Kasumi-1 (cell line): ENCODE results near the gene MYO1A.
"Not testable (repeated sequence)": the region's sequence is repeated elsewhere in the genome, so short reads cannot be mapped to it uniquely, and the experiment has no call there.

Experiments
- DNase-seq, 2 experiments: peaks; one replicate each; lab custom pipeline; 2025; lab: John Stamatoyannopoulos, UW

The MYO1A gene

GRCh38 chr12:57046947-57047890 lies 2.7 kb downstream of the MYO1A start:
- DNase-seq = peak; percentile 11 to 34

GRCh38 chr12:57046086-57046791 lies 3.7 kb downstream of the MYO1A start:
- DNase-seq = peak in 1 of 2 experiments; percentile 13

- DNase-seq = no peak
Observed at GRCh38 chr12:57044889-57045288, 5.0 kb downstream of the MYO1A start.

- DNase-seq = no peak
Observed at GRCh38 chr12:57044468-57044867, 5.5 kb downstream of the MYO1A start.

GRCh38 chr12:57042695-57043094 lies 7.2 kb downstream of the MYO1A start:
- no peak for DNase-seq

GRCh38 chr12:57040750-57041149 lies 9.2 kb downstream of the MYO1A start:
- DNase-seq = peak; percentile 4 to 19

- no peak for DNase-seq
Observed at GRCh38 chr12:57040211-57040610, 9.7 kb downstream of the MYO1A start.

GRCh38 chr12:57039016-57039798 lies 10.7 kb downstream of the MYO1A start:
- DNase-seq = no peak

GRCh38 chr12:57037264-57037663 lies 12.7 kb downstream of the MYO1A start:
- DNase-seq = no peak

- no peak for DNase-seq
Observed at GRCh38 chr12:57033431-57033830, 16.5 kb downstream of the MYO1A start.

- no peak for DNase-seq
Observed at GRCh38 chr12:57031789-57032188, 18.1 kb downstream of the MYO1A start.

- DNase-seq = peak; percentile 67 to 73
Observed at GRCh38 chr12:57031138-57031725, 18.7 kb downstream of the MYO1A start.

- DNase-seq = no peak
Observed at GRCh38 chr12:57029457-57029856, 20.5 kb downstream of the MYO1A start.

- DNase-seq = no peak
Observed at GRCh38 chr12:57027805-57028153, 22.1 kb downstream of the MYO1A start.

- DNase-seq = no peak
Observed at GRCh38 chr12:57027011-57027804, 22.7 kb downstream of the MYO1A start.

GRCh38 chr12:57025196-57025595 lies 24.7 kb downstream of the MYO1A start:
- DNase-seq = no peak

GRCh38 chr12:57022324-57022723 lies 27.6 kb downstream of the MYO1A start:
- not testable (repeated sequence) for DNase-seq

GRCh38 chr12:57019983-57020719 lies 29.8 kb downstream of the MYO1A start:
- DNase-seq = no peak

- DNase-seq = no peak
Observed at GRCh38 chr12:57018906-57019305, 31.0 kb downstream of the MYO1A start.

- not testable (repeated sequence) for DNase-seq
Observed at GRCh38 chr12:57018353-57018752, 31.6 kb downstream of the MYO1A start.
